ENCODE data around the gene PPP1R27. TPM values are rescaled to one million over a fixed set of nuclear protein-coding genes. Genes with fewer than 3 reads are reported as not detected.

The PPP1R27 gene
- total and polyA plus RNA-seq, 7 donors = 296 to 2,217 (median 976) TPM

DNA sequence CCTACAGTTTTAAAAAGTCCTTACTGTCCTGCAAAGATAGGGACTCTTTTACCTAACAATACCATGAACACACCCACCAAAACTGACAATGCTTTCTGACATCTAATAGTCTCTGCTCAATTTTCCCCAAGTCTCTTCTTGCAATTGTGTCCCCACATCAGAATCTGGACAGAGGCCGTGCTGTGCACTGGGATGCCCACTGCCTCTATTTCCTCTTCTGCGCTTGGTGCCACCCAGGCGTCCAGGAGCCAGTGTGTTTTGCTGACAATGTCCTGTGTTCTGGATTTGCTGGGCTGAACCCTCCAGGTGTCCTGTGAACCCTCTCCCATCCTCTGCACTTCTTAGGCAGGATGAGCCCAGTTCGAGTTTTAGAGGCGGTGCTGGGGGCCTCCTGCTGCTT, 42.7 kb upstream of the PPP1R27 start:
- no peaks in the 10 kb centered on the region for H3K9me3 ChIP-seq
- TF ChIP-seq, protein P1, sequence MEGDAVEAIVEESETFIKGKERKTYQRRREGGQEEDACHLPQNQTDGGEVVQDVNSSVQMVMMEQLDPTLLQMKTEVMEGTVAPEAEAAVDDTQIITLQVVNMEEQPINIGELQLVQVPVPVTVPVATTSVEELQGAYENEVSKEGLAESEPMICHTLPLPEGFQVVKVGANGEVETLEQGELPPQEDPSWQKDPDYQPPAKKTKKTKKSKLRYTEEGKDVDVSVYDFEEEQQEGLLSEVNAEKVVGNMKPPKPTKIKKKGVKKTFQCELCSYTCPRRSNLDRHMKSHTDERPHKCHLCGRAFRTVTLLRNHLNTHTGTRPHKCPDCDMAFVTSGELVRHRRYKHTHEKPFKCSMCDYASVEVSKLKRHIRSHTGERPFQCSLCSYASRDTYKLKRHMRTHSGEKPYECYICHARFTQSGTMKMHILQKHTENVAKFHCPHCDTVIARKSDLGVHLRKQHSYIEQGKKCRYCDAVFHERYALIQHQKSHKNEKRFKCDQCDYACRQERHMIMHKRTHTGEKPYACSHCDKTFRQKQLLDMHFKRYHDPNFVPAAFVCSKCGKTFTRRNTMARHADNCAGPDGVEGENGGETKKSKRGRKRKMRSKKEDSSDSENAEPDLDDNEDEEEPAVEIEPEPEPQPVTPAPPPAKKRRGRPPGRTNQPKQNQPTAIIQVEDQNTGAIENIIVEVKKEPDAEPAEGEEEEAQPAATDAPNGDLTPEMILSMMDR (IDR thresholded peaks at IDR 0.05) = no peak
- DNase-seq (no peak), ATAC-seq (no peak)
- intact Hi-C loops (cut with DNase I) = no loop called here
- no peak overlapping the region for H3K27ac ChIP-seq
- H3K4me1 ChIP-seq = peaks cover 5% of the 10 kb centered on the region
- peaks cover 0 to 44% of the 10 kb centered on the region in 2 donors for H3K36me3 ChIP-seq (ENCODE audit: insufficient read depth in 1 of 2, low read depth in 1 of 2)
- H3K4me3 ChIP-seq = no peak overlapping the region
- no peaks in the 10 kb centered on the region for H3K27me3 ChIP-seq (ENCODE audit: insufficient read depth in 3 of 3, low read length in 2 of 3)
- WGBS, 3 donors = 92 to 99% (median 96%) methylated on average over 5 of the region's 5 CpGs

DNA sequence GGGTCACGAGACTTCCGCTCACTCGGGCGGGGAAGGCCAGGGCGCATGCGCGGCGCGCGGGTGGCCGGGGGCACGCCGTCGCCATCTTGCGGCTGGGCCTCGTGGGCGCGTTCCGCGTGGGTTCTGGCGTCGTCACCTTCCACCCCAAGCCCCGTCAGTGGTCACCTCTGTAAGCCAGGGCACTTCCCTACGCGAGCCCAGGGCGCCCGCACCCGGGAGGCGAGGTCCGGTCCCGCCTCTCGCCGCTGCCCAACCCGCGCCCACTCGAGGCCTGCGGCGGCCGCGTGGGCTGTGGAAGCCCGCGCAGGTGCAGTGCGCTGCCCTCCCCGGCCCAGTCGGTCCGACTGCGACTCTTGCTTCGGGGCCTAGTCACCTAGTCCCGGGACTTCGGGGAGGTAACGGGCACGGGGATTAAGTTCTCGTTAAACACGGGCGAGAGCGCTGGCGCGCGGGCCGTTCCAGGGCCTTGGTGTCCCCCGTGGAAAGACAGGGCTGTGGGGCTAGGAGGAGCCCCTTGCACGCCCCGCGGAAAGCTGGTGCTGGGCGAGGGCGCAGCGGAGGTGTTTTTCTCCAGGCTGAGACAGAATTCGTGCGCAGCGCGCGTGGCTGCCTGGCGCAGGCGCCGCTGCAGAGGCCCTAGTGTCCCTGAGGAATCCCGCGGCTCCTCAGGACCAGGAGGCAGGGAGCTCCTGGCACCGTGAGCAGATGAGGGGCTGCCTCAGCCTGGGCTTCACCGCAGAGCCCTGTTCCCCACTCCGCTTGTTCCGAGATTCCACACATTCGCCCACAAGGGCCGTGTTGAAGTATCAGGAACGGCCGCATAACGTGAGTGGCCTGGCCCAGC, 36.8 kb upstream of the PPP1R27 start:
- ATAC-seq (peak; percentile 32 to 78 (median 48)), DNase-seq (peak; percentile 96 to 98)
- H3K27me3 ChIP-seq (ENCODE audit: insufficient read depth in 3 of 3, low read length in 2 of 3) = no peaks in the 10 kb centered on the region
- TF ChIP-seq, protein P1 (IDR thresholded peaks at IDR 0.05) = peak; percentile 18
- peak overlapping the region; percentile 74 for H3K4me3 ChIP-seq
- H3K4me1 ChIP-seq = peaks cover 33% of the 10 kb centered on the region
- H3K36me3 ChIP-seq (ENCODE audit: insufficient read depth in 1 of 2, low read depth in 1 of 2) = peaks cover 0 to 37% of the 10 kb centered on the region in 2 donors
- WGBS, 3 donors = 0 to 1% (median 1%) methylated on average over 68 to 86 of the region's 86 CpGs
- H3K9me3 ChIP-seq = no peaks in the 10 kb centered on the region
- intact Hi-C loops (cut with DNase I) = loop anchor here in 1 of 2 donors (5.0 kb wide), 1 partner anchor 51 kb away; no protein-coding TSS in a partner anchor
- peak overlapping the region; percentile 99 for H3K27ac ChIP-seq

DNA sequence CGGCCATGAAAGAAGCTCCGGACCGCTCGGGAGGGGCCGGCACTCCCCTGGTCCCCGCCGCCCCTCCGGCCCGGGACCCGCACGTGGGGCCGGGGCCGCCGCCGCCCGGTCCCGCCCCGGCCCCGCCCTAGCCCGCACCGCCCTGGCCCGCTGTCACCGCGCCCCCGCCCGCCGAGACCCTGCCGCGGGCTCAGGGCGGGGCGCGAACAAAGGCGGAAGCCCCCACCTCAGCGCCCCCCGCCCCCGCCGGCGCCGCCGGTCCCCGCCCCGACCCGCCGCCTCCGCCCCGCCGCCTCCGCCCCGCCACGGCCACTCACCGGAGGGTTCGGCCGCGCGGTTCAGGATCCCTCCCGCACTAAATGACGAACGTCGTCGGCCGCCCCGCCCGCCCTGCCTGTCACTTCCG, 36.1 kb upstream of the PPP1R27 start, which contains the start of gene ARHGDIA:
TSS of gene ARHGDIA (minus strand) at position 357 of the 406 bp plus-strand sequence. CDS start 1,407 bp downstream, outside the sequence.
- peak within 1 kb of the TSS; percentile 74 for H3K4me3 ChIP-seq
- H3K4me1 ChIP-seq = peaks cover 39% of the 10 kb centered on the region
- H3K36me3 ChIP-seq (ENCODE audit: insufficient read depth in 1 of 2, low read depth in 1 of 2) = peaks cover 0 to 39% of the 10 kb centered on the region in 2 donors
- ATAC-seq (peak in 3 of 4 donors; percentile 73 to 78 (median 74)), DNase-seq (no peak)
- H3K9me3 ChIP-seq = no peaks in the 10 kb centered on the region
- intact Hi-C loops (cut with DNase I) = loop anchor here in 1 of 2 donors (5.0 kb wide), 1 partner anchor 51 kb away; no protein-coding TSS in a partner anchor
- WGBS, 3 donors = 0 to 2% (median 1%) methylated on average over 20 to 63 of the region's 64 CpGs
- H3K27ac ChIP-seq = peak within 1 kb of the TSS; percentile 99
- no peaks in the 10 kb centered on the region for H3K27me3 ChIP-seq (ENCODE audit: insufficient read depth in 3 of 3, low read length in 2 of 3)
- TF ChIP-seq, protein P1 (IDR thresholded peaks at IDR 0.05) = no peak

DNA sequence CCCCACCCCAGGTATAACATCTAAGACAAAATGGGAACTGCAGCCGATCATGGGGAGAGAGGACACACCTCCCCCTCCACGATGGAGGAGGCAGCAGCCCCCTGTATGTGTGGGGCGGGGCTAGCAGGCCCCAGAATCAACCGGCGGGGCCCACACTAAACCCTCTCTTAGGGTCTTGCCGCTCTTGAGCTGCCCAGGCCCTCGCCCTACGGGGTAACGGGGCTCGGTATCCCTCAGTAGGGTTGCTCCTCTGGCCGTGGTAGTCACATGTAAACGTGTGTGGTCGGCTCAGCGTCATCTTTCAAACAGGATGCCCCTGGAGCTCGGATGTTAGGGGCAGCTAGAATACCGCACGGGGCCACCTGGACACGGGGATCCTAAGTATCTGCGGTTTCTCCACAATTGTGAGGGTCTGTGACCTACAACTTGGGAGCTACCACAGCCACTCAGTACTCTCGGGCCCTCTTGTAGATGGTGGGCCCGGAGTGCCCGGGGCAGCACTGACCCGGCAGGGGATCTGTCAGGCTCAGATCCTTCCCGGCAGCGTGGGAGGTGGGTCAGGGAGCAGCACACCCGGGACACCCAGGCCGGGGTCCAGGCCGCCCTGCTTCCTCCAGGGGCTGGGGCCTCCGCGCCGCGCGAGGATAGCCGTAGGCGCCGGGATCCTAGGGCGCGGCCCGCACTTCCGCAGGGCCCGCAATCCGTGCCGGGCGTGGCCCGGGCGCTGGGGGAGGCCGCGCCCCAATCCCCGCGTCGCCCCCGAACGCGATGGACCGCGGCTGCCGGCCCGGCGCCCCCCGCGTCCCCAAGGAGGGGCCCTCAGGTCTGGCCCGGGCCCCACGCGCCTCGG, 35.5 kb upstream of the PPP1R27 start:
- intact Hi-C loops (cut with DNase I) = loop anchor here in 1 of 2 donors (5.0 kb wide), 1 partner anchor 52 kb away; no protein-coding TSS in a partner anchor

More for the DNA sequence above, 35.5 kb upstream of the PPP1R27 start:
- 5 to 9% (median 8%) methylated on average over 27 to 63 of the region's 65 CpGs for WGBS, 3 donors
- peaks cover 0 to 42% of the 10 kb centered on the region in 2 donors for H3K36me3 ChIP-seq (ENCODE audit: insufficient read depth in 1 of 2, low read depth in 1 of 2)
- TF ChIP-seq, protein P1 (IDR thresholded peaks at IDR 0.05) = no peak
- ATAC-seq (peak in 1 of 4 donors; percentile 4), DNase-seq (peak in 1 of 2 donors; percentile 53)
- H3K27ac ChIP-seq = peak overlapping the region; percentile 99
- H3K4me1 ChIP-seq = peaks cover 41% of the 10 kb centered on the region
- peak overlapping the region; percentile 74 for H3K4me3 ChIP-seq
- H3K27me3 ChIP-seq (ENCODE audit: insufficient read depth in 3 of 3, low read length in 2 of 3) = no peaks in the 10 kb centered on the region
- no peaks in the 10 kb centered on the region for H3K9me3 ChIP-seq
